GM19467 (cell line): Measurements from ENCODE around the gene CSNK1G1.

ENCODE experiments used
- ATAC-seq: cut with Tn5 transposase; IDR thresholded peaks from one replicate; pipeline ENCODE4 v1.9.1; 2021; ENCODE audit warnings: mild to moderate bottlenecking, moderate library complexity; ENCODE audit not compliant: unreplicated experiment

CSNK1G1 gene

DNA sequence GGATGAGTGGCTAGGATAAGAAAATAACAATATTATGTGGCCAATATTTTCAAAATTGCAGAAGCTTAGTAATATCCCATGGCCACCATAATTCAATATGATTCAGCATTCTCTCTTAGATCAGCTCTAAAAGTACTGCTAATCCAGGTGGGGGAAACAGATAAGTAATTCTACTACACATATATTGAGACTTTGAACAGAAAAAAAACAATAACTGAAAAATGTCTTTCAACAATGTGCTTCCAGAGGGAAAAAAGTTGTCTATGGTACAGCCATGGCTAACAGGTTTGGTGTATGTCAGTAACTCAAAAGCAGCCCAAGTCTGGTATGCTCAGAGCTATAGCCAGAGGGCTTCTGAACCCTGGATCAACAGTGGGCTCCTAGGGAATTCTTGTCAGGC lies 150.8 kb downstream of the CSNK1G1 start:
- no peak for ATAC-seq

DNA sequence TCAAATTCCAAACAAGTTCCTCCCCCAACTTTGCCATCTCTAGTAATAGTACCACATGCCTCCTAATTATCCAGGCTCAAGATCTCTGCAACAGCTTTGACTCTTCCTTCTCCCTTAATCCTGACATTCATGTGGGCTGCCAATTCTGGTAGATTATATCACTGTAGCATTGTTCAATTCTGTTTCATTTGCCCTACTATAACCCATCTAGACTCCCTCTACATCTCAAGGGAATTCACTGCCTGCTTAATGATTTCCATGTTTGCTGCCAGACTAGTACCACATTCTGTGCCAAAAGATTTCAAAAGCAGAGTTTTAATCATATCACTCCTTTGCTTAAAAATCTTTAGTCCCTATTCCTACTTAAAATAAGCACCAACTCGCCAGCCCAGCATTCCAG lies 158.5 kb downstream of the CSNK1G1 start:
- ATAC-seq = no peak

DNA sequence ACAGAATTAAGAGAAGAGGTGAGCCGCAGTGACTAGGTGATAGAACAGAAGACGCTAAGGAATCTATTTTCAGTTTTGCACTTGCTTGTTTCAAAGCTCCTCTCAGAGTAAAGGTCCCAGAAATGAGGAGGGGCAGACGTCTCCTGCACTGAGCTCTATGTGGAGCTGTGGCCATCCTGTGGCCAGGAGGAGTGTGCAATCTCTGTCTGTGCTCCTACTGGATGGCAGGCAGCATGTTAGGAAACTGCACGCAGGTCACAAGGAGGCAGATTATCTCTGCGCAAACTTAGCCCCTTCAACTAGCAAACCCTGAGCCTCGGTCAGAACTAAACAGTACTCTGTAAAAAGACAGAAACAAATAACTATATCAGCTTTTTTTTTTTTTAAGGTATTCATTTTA lies 162.0 kb downstream of the CSNK1G1 start:
- ATAC-seq = no peak

DNA sequence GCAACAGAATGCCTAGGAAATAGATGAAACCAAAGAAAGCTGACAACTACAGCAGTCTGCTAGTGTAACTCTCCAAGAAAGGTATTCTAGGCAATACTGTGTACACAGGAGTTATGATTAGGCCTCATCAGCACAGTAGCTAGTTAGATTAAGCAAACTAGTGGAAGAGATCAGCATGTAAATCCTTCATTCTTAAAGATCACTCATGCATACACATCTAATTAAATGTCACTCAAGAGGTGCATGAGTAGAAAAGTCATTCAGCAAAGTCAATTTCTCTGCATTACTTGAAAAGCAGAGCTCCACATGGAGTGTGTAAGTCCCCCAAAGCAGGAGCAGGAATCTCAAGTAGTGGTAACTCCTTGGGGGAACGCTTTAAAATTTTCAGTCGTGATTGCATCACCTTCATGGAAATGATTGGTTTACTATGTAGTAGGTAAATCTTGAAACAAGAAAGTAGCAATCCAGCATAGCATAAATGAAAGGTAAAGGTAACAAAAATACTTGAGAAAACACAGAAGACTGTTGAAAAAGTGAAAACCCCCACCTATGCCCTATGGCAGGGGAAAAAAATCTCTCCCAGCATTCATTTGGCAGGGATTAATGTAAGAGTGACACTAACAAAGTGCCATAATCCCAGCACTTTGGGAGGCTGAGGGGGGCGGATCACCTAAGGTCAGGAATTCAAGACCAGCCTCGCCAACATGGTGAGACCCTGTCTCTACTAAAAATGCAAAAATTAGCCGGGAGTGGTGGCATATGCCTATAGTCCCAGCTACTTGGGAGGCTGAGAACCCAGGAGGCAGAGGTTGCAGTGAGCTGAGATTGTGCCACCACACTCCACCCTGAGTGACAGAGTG lies 163.8 kb downstream of the CSNK1G1 start:
- ATAC-seq = no peak

DNA sequence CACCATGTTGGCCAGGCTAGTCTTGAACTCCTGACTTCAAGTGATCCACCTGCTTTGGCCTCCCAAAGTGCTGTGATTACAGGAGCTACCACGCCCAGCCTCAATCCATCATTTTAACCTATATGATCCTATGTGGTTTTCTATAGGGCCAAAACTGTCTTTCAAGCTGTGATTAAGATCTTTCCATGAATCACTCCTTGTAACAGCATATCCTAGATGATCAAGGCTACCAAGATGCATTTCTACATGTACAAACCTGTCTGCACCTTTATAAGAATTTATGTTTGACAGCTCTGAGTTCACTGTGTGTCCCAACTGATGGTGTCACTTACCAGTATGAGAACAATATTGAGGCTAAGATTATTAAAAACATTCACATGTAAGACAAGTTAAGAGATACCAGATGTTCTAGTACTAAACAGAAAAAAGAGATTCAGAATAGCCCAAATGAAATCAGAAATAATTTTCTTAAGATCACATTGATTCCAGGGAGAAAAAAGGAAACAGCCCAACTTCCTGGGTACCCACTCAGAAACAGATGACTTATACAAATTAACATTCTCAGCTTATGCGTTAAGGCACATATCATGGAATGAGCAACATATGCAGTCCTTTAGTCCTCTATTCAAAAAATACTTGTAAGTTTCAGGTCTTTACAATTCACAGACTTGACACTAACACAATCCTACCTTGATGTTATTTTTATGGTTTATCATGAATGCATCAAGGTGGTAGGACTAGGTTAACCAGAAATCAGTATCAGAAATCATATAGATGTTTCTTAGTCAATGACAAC lies 168.4 kb downstream of the CSNK1G1 start:
- ATAC-seq = no peak

DNA sequence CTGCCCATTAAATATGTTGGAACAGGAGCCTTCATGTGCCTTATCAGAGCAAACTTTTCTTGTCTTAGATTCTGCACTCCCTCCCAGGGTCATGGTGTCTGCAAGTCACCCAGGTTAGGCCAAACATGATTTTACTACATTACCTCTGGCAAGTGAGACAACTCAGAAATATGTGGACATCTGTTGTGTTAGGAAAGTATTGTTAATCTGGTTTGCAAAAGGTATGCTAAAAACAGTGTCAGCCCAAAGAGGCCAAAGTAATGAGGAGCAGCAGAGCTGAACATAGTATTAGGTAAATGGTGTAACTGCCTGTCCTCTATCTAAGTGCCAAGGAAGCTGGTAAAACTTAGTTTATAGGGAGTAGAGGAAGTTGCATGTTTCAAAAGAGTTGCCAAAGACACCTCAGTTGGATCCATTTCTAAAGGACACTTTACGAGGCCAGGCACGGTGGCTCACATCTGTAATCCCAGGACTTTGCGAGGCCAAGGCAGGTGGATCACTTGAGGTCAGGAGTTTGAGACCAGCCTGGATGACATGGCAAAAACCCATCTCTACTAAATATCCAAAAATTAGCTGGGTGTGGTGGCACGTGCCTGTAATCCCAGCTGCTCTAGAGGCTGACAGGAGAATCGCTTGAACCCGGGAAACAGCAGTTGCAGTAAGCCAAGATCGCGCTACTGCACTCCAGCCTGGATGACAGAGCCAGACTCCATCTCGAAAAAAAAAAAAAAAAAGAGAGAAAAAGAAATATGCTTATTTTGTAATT lies 170.6 kb downstream of the CSNK1G1 start:
- no peak for ATAC-seq

DNA sequence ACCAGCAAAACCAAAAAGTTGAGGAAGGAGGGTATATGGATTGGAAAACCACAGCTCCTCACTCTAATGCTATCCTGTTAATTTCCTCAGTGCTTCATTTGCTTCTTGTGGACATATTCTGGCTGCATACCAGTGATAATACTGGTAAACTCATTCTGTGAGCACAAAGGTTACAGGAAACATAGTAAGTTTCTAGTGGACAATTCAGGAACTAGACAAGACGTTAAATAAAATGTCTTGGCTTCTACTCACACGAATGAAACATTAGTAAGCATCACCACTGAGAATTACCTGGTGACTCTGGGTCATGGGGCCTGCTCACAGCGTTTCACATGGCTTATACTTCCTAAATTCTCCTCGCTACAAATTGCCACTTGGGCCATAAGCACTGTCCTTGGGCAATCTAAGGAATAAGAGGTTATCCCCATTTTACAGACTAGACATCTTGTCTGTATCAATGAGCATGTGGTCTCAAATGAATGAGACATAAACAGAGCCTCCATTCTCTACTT lies 173.1 kb downstream of the CSNK1G1 start:
- ATAC-seq = no peak

DNA sequence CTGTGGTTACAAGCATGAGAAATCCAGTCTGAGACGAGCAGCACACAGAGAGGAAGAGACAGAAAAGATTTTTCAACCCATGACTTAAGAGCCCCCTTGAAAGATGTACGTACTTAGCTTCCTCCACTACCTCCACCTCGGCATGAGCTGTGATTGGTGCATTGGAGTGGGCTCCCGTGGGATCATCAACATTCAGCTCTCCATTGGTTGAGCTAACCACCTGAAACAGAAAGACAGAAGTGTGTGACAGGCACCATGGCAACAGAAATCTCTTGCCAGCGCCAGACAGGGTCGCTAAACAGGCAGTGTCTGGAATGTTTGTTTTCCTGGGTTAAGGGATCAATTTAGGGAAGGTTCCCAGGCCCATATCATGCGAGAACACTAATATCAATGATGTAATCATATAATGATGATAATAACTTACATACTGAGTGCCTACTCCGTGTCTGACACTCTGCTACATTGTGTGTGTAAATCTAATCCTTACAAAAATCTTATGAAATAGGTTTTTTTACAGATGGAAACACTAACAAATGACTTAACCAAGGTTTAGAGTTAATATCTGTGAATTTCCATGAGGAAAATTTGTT lies 175.6 kb downstream of the CSNK1G1 start:
- no peak for ATAC-seq

DNA sequence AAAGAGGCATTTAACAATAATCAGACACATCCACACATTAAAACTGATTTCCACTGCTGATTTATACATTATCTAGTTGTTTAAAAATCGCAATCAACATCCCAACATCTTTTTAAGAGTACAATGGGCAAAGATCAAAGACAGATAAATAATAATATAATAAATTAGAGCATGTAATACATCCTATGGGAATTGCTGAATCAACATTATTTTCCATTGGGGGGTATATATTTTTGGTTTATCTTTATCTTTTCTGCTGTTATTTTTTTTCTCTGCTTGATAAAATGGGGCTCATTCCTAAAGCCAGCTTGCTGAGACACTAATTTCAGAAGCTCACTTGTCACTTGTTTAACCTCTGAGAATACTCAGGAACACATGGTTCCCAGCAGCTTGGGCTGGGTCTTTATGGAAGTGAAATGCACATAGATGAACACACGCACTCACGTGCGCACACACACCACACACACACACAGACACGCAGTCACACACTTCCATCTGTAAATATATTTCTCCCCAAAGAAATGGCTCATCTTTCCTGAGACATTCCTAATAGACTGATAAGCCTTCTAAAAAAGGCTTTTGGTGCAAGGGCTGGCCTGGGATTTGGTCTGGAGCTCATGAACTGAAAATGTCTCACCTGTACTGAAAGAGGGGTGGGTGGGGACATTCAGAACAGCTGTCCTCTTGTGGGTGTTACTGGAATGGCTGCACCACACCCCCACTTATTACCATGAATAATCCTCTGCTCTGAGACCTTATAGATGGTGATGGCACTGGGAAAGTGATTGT lies 189.7 kb downstream of the CSNK1G1 start:
- ATAC-seq = no peak

DNA sequence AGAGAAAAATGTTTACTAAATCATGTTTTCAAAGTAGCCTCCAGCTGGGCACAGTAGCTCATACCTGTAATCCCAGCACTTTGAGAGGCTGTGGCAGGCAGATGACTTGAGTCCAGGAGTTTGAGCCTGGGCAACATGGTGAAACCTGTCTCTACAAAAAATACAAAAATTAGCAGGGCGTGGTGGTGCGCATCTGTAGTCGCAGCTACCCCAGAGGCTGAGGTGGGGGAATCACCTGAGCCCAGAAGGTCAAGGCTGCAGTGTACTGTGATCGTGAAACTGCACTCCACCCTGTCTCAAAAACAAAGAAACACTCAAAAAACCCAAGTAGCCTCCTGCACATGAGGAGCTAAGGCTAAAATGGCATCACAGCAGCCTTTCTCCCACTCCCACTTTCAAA lies 191.5 kb downstream of the CSNK1G1 start:
- ATAC-seq = no peak

DNA sequence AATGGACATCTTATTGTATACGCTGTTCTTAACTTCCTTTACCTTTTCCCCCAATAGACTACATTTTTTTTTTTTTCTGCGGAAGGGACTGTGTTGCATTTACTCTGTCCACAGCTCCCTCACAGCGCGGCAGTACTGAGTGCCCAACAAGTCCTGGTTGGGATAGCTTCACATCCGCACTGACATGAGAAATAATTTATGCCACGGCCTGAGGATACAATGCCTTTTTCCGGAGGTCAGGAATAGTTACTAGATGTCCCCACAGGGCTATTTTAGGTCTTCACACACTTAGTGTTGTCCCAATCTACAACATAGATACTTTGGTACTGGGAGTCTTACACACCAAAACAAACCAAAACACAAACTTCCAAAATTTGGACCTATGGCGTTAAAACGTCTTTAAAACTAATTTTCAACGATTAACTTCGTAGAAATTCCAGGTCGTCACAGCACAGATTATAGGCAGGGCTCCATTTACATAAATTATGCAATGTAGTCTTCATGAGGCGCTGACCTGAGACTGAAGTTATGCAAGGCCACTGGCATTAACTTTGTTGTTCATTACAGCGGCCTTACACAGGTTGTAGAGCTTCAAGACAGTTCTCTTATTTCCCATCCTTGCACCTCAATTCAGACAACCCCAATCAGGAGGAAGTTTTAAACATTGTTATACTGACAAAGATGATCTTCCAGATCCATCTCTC lies 192.2 kb downstream of the CSNK1G1 start:
- ATAC-seq = no peak

DNA sequence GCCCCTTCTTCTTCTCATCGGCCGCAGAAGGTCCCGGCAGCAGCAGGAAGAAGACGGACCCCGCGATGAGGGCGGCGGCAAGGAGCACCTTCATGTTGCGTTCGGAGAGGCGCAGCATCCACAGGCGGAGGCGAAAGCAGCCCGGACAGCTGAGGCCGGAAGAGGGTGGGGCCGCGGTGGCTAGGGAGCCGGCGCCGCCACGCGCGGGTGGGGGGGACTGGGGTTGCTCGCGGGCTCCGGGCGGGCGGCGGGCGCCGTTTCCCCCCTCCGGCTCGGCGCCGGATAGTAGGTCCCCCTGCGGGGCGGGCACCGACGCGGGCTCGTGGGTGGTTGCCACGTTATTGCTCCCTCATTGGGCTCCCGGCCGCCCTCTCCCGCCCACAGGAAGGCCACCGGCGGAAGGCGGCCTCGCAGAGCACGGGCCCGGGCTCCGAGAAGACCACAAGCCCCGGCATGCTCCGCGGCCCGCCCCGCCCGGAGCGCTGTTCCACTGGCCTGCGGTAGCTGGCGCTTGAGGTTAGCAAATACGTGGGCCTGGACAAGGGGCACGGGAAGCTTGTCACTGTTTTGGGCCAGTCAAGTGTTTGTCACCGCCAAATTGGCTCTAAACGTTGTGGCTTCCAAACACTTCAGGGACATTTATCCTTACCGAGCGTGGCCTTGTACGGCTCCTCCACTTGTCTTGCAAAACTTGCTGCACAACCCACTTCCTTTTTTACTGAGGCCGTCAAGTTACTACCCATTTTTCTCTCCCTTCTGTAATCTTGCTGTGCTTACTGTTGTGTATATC lies 192.9 kb downstream of the CSNK1G1 start, which contains the start of gene PPIB:
PPIB (minus strand) TSS at position 154 of the 790 bp plus-strand sequence; CDS start at position 118, 36 bp downstream.
- peak; percentile 89 for ATAC-seq

DNA sequence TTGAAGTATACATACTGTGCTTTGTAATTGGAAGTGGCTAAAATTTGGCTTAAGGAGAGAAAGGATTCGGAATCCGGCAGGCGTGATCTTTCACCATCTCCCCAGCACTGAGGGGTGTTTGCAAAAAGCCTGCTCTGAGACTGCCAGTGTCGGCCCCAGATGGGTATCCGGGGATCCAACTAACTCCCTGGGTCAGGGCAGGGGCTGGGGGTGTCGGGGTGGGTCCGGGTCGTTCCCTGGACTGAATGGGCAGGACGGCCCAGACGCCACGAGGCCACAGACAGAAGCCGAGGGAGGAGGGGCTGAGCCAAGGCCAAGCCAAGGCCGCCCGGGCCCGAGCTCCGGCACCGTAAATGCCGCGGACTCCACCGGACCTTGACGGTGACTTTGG lies 193.5 kb downstream of the CSNK1G1 start:
- peak; percentile 5 for ATAC-seq

DNA sequence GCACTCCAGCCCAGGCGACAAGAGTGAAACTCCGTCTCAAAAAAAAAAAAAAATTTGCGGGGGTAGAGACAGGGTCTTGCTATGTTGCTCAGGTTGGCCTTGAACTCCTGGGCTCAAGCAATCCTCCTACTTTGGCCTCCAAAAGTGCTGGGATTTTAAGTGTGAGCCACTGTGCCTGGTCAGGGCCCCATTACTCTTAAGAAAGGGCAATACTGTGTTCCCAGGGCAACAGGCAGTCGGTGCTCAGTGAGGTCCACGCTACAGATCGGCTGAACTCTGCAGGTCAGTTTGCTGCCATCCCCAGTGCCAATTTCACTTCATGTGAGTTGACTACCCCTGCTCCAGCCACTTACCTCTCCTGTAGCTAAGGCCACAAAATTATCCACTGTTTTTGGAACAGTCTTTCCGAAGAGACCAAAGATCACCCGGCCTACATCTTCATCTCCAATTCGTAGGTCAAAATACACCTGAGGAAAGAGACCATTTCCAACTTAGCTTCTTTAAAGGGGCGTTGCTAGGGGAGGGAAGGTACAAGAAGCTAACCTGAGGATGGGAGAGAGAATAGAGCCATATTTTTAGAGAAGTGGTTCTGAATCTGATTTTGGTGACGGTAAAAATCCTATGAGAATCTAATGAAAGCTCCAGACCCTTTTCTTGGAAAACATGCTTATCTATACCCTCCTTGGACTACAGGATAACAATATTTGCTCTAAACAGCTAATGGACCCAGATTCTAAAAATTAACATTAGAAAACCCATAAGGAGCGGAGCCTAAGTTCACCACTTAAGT lies 194.1 kb downstream of the CSNK1G1 start:
- ATAC-seq = no peak

DNA sequence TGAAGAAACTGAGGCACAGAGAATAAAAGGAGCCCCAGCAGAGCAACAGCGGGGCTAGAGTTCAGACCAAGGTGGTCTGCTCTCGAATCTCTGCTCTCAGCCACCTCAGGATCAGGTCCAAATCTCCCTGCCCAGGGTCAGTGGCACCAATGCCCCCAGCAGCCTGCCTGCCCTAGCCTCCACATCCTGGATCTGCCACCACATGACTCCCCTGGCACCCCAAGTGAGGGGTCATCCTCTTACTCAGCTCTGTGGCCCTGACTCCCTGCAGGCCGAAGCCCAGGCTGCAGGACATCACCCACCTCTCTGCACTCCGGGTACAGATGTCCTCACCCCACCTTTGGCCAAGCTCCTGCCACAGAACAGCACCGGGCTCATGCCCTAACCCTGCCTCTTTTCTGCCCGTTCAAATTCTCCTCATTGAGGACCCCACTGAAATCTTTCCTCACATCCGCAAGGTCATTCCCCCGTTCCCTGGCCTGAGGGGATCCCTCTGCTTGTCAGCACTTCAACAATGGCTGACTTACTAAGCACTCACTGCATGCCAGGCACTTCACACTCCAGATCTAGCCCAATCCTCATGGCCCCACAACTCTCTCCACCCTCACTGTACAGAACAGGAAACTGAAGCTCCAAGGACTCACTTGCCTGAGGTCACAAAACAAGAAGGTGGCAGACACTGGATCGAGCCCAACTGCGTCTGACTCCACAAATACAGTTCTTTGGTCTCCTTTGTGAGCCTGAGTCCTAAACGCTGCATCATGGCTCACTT lies 197.4 kb downstream of the CSNK1G1 start:
- ATAC-seq = no peak

DNA sequence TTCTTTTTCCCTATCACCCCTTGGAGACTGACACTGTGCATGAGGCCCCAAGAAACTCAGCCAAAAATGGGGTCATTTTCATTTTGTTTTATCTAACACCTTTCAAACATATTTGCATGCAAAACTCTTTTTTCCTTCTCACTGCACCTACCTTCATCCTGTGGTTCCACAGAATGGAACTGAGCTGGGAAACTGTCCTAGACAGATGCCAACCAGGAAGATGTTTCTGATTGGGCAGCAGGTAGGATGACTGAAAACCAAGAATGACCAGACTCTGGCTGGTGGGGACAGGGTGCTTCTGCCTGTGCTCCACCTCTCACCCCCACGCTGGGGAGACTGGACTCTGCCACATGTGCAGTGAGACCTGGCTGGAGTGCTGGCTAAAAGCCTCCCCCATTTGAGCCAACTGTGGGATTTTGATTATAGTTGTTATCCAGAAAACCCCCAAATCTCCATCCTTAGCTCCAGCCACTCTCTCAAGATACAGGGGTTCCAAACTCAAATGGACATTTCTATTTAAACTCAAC lies 198.3 kb downstream of the CSNK1G1 start:
- no peak for ATAC-seq
